Caco-2 (cell line): ENCODE measurements around the gene ASPN. TPM values are rescaled to one million over a fixed set of nuclear protein-coding genes. Genes with fewer than 3 reads are reported as not detected.

ENCODE experiments used
- BruUV-seq: library from RNA; stranded (reverse); fragments of 400-500 nt; replicated peaks from 2 replicates; lab custom pipeline; 2021; lab: Mats Ljungman, UMichigan
- CTCF ChIA-PET: fragments of 300-600 bp; sonication (Branson Sonifier 250); formaldehyde crosslinking; loops from one replicate; lab custom pipeline; 2022; ENCODE audit warnings: antibody characterized with exemption; lab: Charles Lee
- POLR2A ChIA-PET: fragments of 300-600 bp; sonication (Branson Sonifier 250); formaldehyde crosslinking; loops from one replicate; lab custom pipeline; 2022; ENCODE audit warnings: antibody characterized with exemption; lab: Charles Lee
- DNase-seq, 2 experiments: peaks; one replicate each; pipeline versions ENCODE4 v3.0.0 to v3.0.0-alpha.2; 2020 to 2022
- H3K27me3 ChIP-seq: replicated peaks from 2 replicates; pipeline ENCODE4 v1.6.0; 2011; ENCODE audit warnings: low read length; ENCODE audit not compliant: control insufficient read depth, insufficient read depth
- H3K36me3 ChIP-seq: 2 replicates; pipeline ENCODE4 v1.5.1; 2011; ENCODE audit warnings: low read length; ENCODE audit not compliant: control insufficient read depth, insufficient read depth
- H3K4me1 ChIP-seq: fragments of 250-450 bp; sonication (Bioruptor Pico); 2 replicates; pipeline ENCODE4 v1.5.1; 2020; ENCODE audit warnings: mild to moderate bottlenecking
- H3K4me3 ChIP-seq: 2 replicates; pipeline ENCODE4 v1.5.1; 2011; ENCODE audit warnings: low read depth, mild to moderate bottlenecking, control low read depth, low read length
- H3K9me3 ChIP-seq: fragments of 250-450 bp; sonication (Bioruptor Pico); 2 replicates; pipeline ENCODE4 v1.5.1; 2020; ENCODE audit warnings: mild to moderate bottlenecking, moderate library complexity
- H3K27ac Mint-ChIP-seq: one replicate; pipeline ENCODE4 v1.8.0; 2022; ENCODE audit warnings: mixed read lengths; ENCODE audit not compliant: unreplicated experiment
- H3K27me3 Mint-ChIP-seq: one replicate; pipeline ENCODE4 v1.8.0; 2022; ENCODE audit warnings: mixed read lengths; ENCODE audit not compliant: insufficient read depth, unreplicated experiment
- H3K36me3 Mint-ChIP-seq: one replicate; pipeline ENCODE4 v1.8.0; 2022; ENCODE audit warnings: mild to moderate bottlenecking, mixed read lengths; ENCODE audit not compliant: insufficient read depth, unreplicated experiment
- H3K4me1 Mint-ChIP-seq: one replicate; pipeline ENCODE4 v1.8.0; 2022; ENCODE audit warnings: low read depth, mixed read lengths; ENCODE audit not compliant: unreplicated experiment
- H3K4me3 Mint-ChIP-seq: one replicate; pipeline ENCODE4 v1.8.0; 2022; ENCODE audit warnings: mild to moderate bottlenecking, moderate library complexity, mixed read lengths; ENCODE audit not compliant: unreplicated experiment
- H3K9me3 Mint-ChIP-seq: one replicate; pipeline ENCODE4 v1.8.0; 2022; ENCODE audit warnings: mixed read lengths; ENCODE audit not compliant: unreplicated experiment
- intact Hi-C: fragments of 100-400 bp; cut with micrococcal nuclease; formaldehyde crosslinking; loops from one replicate; pipeline ENCODE4 v1.10.0; 2022; ENCODE audit not compliant: unreplicated experiment
- total RNA-seq: library from RNA; stranded (reverse); gene quantifications from 2 replicates; pipeline ENCODE4 v1.2.3, GENCODE V29; 2022
- TF ChIP-seq, protein P1 (sequence below), 2 experiments: fragments of 200-600 bp in 1 of 2; IDR thresholded peaks; 1 replicate in 1 of 2; 2 replicates in 1 of 2; pipeline versions ENCODE4 v1.5.1 to v1.8.0; 2011 to 2022; ENCODE audit warnings: antibody characterized with exemption in 1 of 2, control low read depth in 1 of 2, inconsistent platforms in 1 of 2, low read depth in 1 of 2, low read length in 1 of 2, mild to moderate bottlenecking in 1 of 2, moderate library complexity in 1 of 2; ENCODE audit not compliant: insufficient read depth in 1 of 2, severe bottlenecking in 1 of 2, unreplicated experiment in 1 of 2

The ASPN gene
- total RNA-seq, 1 experiment from 2014 or later: not detected

DNA sequence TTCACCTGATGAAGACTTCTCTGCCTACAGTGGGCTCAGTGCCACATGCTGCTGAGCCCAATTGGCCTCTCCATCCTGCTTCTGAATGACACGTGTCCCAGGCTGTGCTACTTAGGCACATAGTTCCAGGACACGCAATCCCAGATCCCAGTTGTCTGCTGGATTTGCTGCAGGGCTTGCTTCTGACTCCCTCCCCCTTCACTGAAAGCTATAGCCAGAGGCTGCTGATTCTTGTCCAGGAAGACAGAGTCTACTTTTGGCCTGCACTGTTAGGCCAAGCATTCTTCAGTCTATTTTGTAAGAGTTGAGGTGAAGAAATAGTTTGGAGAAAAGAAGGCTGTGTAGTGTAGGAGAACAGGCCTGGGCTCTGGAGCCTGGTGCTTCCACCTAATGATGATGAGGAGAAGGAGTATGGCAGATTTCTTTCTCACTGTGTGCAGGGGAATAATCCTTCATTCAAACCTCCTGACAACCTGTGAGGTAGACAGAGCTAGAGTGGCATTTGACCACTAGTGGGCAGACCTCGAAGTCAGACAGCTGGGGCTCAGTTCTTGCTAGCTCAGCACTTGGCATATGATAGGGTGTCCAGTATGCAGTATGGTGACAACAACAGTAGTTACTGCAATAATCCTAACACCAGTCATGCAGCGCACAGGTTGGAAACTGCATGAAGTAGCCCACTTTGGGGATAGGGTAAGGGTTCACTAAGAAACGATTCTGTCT lies 19.5 kb upstream of the ASPN start:
- ChIA-PET CTCF (interaction anchor here (0.9 to 1.0 kb wide), 3 partner anchors 132 to 307 kb away, joined by 3 to 4 read pairs (median 3); no protein-coding TSS in a partner anchor), POLR2A (no interaction called here)
- DNase-seq: peak; percentile 33 to 45
- no peaks in the 10 kb centered on the region for H3K36me3 ChIP-seq
- intact Hi-C loops: loop anchor here (2.0 kb wide), 1 partner anchor 133 kb away; no protein-coding TSS in a partner anchor
- H3K27me3 Mint-ChIP-seq: no peaks in the 10 kb centered on the region
- H3K4me1 ChIP-seq: no peaks in the 10 kb centered on the region
- no peak overlapping the region for H3K27ac Mint-ChIP-seq
- H3K4me3 ChIP-seq: no peak overlapping the region
- H3K4me3 Mint-ChIP-seq: no peak overlapping the region
- no peaks in the 10 kb centered on the region for H3K9me3 Mint-ChIP-seq
- no peaks in the 10 kb centered on the region for H3K27me3 ChIP-seq
- no peaks in the 10 kb centered on the region for H3K9me3 ChIP-seq
- H3K4me1 Mint-ChIP-seq: peaks cover 11% of the 10 kb centered on the region
- TF ChIP-seq, protein P1, sequence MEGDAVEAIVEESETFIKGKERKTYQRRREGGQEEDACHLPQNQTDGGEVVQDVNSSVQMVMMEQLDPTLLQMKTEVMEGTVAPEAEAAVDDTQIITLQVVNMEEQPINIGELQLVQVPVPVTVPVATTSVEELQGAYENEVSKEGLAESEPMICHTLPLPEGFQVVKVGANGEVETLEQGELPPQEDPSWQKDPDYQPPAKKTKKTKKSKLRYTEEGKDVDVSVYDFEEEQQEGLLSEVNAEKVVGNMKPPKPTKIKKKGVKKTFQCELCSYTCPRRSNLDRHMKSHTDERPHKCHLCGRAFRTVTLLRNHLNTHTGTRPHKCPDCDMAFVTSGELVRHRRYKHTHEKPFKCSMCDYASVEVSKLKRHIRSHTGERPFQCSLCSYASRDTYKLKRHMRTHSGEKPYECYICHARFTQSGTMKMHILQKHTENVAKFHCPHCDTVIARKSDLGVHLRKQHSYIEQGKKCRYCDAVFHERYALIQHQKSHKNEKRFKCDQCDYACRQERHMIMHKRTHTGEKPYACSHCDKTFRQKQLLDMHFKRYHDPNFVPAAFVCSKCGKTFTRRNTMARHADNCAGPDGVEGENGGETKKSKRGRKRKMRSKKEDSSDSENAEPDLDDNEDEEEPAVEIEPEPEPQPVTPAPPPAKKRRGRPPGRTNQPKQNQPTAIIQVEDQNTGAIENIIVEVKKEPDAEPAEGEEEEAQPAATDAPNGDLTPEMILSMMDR (IDR thresholded peaks at IDR 0.05; ENCODE audit: insufficient read depth in 1 of 2, low read depth in 1 of 2, low read length in 1 of 2, severe bottlenecking in 1 of 2, unreplicated experiment in 1 of 2): peak; percentile 15 to 60
- BruUV-seq: no TSS peak
- H3K36me3 Mint-ChIP-seq: no peaks in the 10 kb centered on the region

DNA sequence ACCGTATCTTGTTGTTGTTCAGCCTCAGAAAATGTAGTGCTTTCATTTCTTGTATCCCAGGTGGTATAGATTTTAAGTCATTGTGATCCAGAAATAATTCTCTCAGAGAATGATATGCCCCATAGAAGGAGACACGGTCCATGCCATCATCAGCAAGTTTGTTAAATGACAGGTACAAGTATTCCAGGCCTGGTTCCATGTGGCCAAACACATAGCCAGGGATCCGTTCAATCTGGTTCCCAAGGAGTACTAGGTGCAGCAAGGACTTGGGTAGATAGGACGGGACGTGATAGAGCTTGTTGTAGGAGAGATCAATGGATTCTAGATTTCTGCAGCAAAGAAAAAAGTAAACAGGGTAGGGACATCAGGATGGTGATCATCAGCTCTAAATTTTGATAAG lies 18.4 kb upstream of the ASPN start:
- H3K36me3 Mint-ChIP-seq: no peaks in the 10 kb centered on the region
- H3K27me3 Mint-ChIP-seq: no peaks in the 10 kb centered on the region
- H3K4me1 ChIP-seq: no peaks in the 10 kb centered on the region
- DNase-seq: no peak
- H3K9me3 Mint-ChIP-seq: no peaks in the 10 kb centered on the region
- no peak overlapping the region for H3K4me3 Mint-ChIP-seq
- no peaks in the 10 kb centered on the region for H3K27me3 ChIP-seq
- POLR2A ChIA-PET: no interaction called here
- BruUV-seq: no TSS peak
- H3K9me3 ChIP-seq: no peaks in the 10 kb centered on the region
- intact Hi-C loops: no loop called here
- no peak overlapping the region for H3K27ac Mint-ChIP-seq
- CTCF ChIA-PET: no interaction called here
- H3K4me1 Mint-ChIP-seq: peaks cover 2% of the 10 kb centered on the region
- TF ChIP-seq, protein P1 (IDR thresholded peaks at IDR 0.05; ENCODE audit: insufficient read depth in 1 of 2, low read depth in 1 of 2, low read length in 1 of 2, severe bottlenecking in 1 of 2, unreplicated experiment in 1 of 2): no peak
- H3K4me3 ChIP-seq: no peak overlapping the region
- no peaks in the 10 kb centered on the region for H3K36me3 ChIP-seq

DNA sequence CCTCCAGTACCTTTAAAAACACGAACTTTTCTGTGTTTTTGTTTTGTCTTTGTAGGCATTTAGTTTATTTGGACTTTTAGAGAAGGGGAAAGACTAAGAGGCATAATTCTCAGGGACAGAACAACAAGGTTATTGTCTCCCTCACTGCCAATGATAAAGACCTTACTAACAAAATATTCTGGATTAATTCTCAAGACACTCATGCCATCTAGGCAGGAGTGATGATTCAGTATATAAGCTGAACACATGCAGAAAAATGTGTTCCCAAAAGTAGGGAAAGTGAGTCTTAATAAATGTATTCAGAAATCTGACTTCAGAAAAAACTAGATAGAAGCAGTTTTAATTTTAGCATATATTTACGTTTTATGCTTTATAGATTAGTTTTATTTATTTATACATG lies 17.4 kb upstream of the ASPN start:
- no peak overlapping the region for H3K4me3 Mint-ChIP-seq
- Histone ChIP-seq H3K36me3 (no peaks in the 10 kb centered on the region), H3K4me3 (no peak overlapping the region), H3K9me3 (no peaks in the 10 kb centered on the region), H3K27me3 (no peaks in the 10 kb centered on the region), H3K4me1 (no peaks in the 10 kb centered on the region)
- no peaks in the 10 kb centered on the region for H3K4me1 Mint-ChIP-seq
- BruUV-seq: no TSS peak
- no peaks in the 10 kb centered on the region for H3K9me3 Mint-ChIP-seq
- H3K27me3 Mint-ChIP-seq: no peaks in the 10 kb centered on the region
- ChIA-PET CTCF (no interaction called here), POLR2A (no interaction called here)
- H3K36me3 Mint-ChIP-seq: no peaks in the 10 kb centered on the region
- no peak for DNase-seq
- no peak overlapping the region for H3K27ac Mint-ChIP-seq
- TF ChIP-seq, protein P1 (IDR thresholded peaks at IDR 0.05; ENCODE audit: insufficient read depth in 1 of 2, low read depth in 1 of 2, low read length in 1 of 2, severe bottlenecking in 1 of 2, unreplicated experiment in 1 of 2): no peak
- intact Hi-C loops: no loop called here
